PC-3 (cell line): ENCODE data around the gene CLNK. TPM values are rescaled to one million over a fixed set of nuclear protein-coding genes. Genes with fewer than 3 reads are reported as not detected.

Source experiments
- ATAC-seq: fragments of 200-7000 bp; cut with Tn5 transposase; 2 replicates; pipeline ENCODE4 v1.9.1; 2020; ENCODE audit warnings: mild to moderate bottlenecking, moderate library complexity
- BruUV-seq: library from RNA; stranded (reverse); fragments of 400-500 nt; replicated peaks from 2 replicates; lab custom pipeline; 2021; lab: Mats Ljungman, UMichigan
- CTCF ChIA-PET: fragments of 300-600 bp; sonication (Branson Sonifier 250); formaldehyde crosslinking; loops from one replicate; lab custom pipeline; 2022; ENCODE audit warnings: antibody characterized with exemption; lab: Charles Lee
- POLR2A ChIA-PET: fragments of 300-600 bp; sonication (Branson Sonifier 250); formaldehyde crosslinking; loops from one replicate; lab custom pipeline; 2022; ENCODE audit warnings: antibody characterized with exemption; ENCODE audit not compliant: unreplicated experiment; lab: Charles Lee
- DNase-seq: peaks from one replicate; pipeline ENCODE4 v3.0.0-alpha.2; 2015
- H2AFZ ChIP-seq: fragments of 300-600 bp; sonication (generic); 2 replicates; pipeline ENCODE4 v1.6.0; 2016; ENCODE audit warnings: antibody characterized with exemption, low read length
- H3F3A ChIP-seq: fragments of 300-600 bp; sonication (generic); one replicate; pipeline ENCODE4 v1.6.0; 2017; ENCODE audit warnings: antibody characterized with exemption, low read length, control low read depth, mild to moderate bottlenecking; ENCODE audit not compliant: unreplicated experiment
- H3K27ac ChIP-seq: fragments of 300-600 bp; sonication (generic); 2 replicates; pipeline ENCODE4 v1.5.1; 2016; ENCODE audit warnings: mild to moderate bottlenecking, low read length
- H3K27me3 ChIP-seq: fragments of 300-600 bp; sonication (generic); 2 replicates; pipeline ENCODE4 v1.6.1; 2016; ENCODE audit warnings: low read length, mixed read lengths
- H3K36me3 ChIP-seq: fragments of 300-600 bp; sonication (generic); 2 replicates; pipeline ENCODE4 v1.6.1; 2016; ENCODE audit warnings: low read depth, mixed run types, low read length, mixed read lengths
- H3K4me1 ChIP-seq: fragments of 300-600 bp; sonication (generic); 2 replicates; pipeline ENCODE4 v1.5.1; 2016; ENCODE audit warnings: low read length; ENCODE audit not compliant: insufficient read depth
- H3K4me2 ChIP-seq: fragments of 300-600 bp; sonication (generic); 2 replicates; pipeline ENCODE4 v1.6.0; 2016; ENCODE audit warnings: low read length
- H3K4me3 ChIP-seq: fragments of 300-600 bp; sonication (generic); 2 replicates; pipeline ENCODE4 v1.5.1; 2016; ENCODE audit warnings: mild to moderate bottlenecking, low read length, mixed read lengths
- H3K79me2 ChIP-seq: fragments of 300-600 bp; sonication (generic); 2 replicates; pipeline ENCODE4 v1.6.1; 2017; ENCODE audit warnings: low read length, mixed read lengths
- H3K9ac ChIP-seq: fragments of 300-600 bp; sonication (generic); 2 replicates; pipeline ENCODE4 v1.6.0; 2016; ENCODE audit warnings: mild to moderate bottlenecking, low read length
- H3K9me2 ChIP-seq: fragments of 300-600 bp; sonication (generic); replicated peaks from 2 replicates; pipeline ENCODE4 v1.6.1; 2016; ENCODE audit warnings: mixed run types, low read length, mixed read lengths
- H3K9me3 ChIP-seq: fragments of 300-600 bp; sonication (generic); 2 replicates; pipeline ENCODE4 v1.6.1; 2016; ENCODE audit warnings: low read length, mixed read lengths
- H4K20me1 ChIP-seq: fragments of 300-600 bp; sonication (generic); 2 replicates; pipeline ENCODE4 v1.6.1; 2016; ENCODE audit warnings: low read length, mixed read lengths
- CTCF ChIP-seq: fragments of 300-600 bp; sonication (generic); conservative IDR thresholded peaks from 2 replicates; pipeline ENCODE4 v1.5.1; 2017; ENCODE audit warnings: antibody characterized with exemption, low read depth, mild to moderate bottlenecking, low read length
- EZH2 ChIP-seq: fragments of 300-600 bp; sonication (generic); IDR thresholded peaks from one replicate; pipeline ENCODE4 v1.6.1; 2017; ENCODE audit warnings: antibody characterized with exemption, mild to moderate bottlenecking, low read length; ENCODE audit not compliant: unreplicated experiment
- EZH2phosphoT487 ChIP-seq: fragments of 300-600 bp; sonication (generic); IDR thresholded peaks from 2 replicates; pipeline ENCODE4 v1.6.1; 2018; ENCODE audit warnings: mild to moderate bottlenecking, antibody characterized with exemption, low read length, borderline replicate concordance
- intact Hi-C: fragments of 100-400 bp; cut with micrococcal nuclease; formaldehyde crosslinking; loops from 2 replicates; pipeline ENCODE4 v1.9.0; 2023
- total RNA-seq: library from RNA; depleted of rRNA; stranded (reverse); fragments of >200 nt; gene quantifications from 2 replicates; pipeline ENCODE4 v1.2.3, GENCODE V29; 2014

Gene CLNK
- total RNA-seq, 1 experiment from 2014 or later = not detected

- no peak overlapping the region for H3K4me3 ChIP-seq
- peak; percentile 44 for DNase-seq
- H3F3A ChIP-seq = no peaks in the 10 kb centered on the region
- H3K27me3 ChIP-seq = peaks cover 10% of the 10 kb centered on the region; the same call in 1 of the 2 replicates
- H3K79me2 ChIP-seq = no peaks in the 10 kb centered on the region
- H4K20me1 ChIP-seq = no peaks in the 10 kb centered on the region
- no peak overlapping the region for H3K4me2 ChIP-seq
- ChIA-PET POLR2A (no interaction called here), CTCF (no interaction called here)
- no peaks in the 10 kb centered on the region for H3K9me2 ChIP-seq
- no TSS peak for BruUV-seq
- ATAC-seq = no peak
- no peak for TF ChIP-seq EZH2
- TF ChIP-seq EZH2phosphoT487 = no peak
- TF ChIP-seq CTCF = no peak
- H3K4me1 ChIP-seq = peaks cover 17% of the 10 kb centered on the region; the same call in 1 of the 2 replicates
- no peaks in the 10 kb centered on the region for H3K36me3 ChIP-seq
- H3K27ac ChIP-seq = no peak overlapping the region
- no peaks in the 10 kb centered on the region for H3K9me3 ChIP-seq
- intact Hi-C loops = loop anchor here (10.0 kb wide), 1 partner anchor 765 kb away; no protein-coding TSS in a partner anchor
- no peak overlapping the region for H3K9ac ChIP-seq
- H2AFZ ChIP-seq = no peak overlapping the region
Observed at GRCh38 chr4:10529291-10530136, 155.1 kb downstream of the CLNK start.

GRCh38 chr4:10527438-10527837 lies 157.1 kb downstream of the CLNK start:
- Histone ChIP-seq H3K9me3 (no peaks in the 10 kb centered on the region), H3K9me2 (no peaks in the 10 kb centered on the region), H3F3A (no peaks in the 10 kb centered on the region), H4K20me1 (no peaks in the 10 kb centered on the region), H3K9ac (no peak overlapping the region), H3K4me2 (peak overlapping the region; percentile 35; the same call in 1 of the 2 replicates), H3K36me3 (no peaks in the 10 kb centered on the region), H3K4me3 (no peak overlapping the region), H2AFZ (no peak overlapping the region), H3K79me2 (no peaks in the 10 kb centered on the region), H3K27ac (peak overlapping the region; percentile 29), H3K27me3 (no peaks in the 10 kb centered on the region), H3K4me1 (peaks cover 17% of the 10 kb centered on the region; the same call in 1 of the 2 replicates)
- TF ChIP-seq EZH2phosphoT487 (no peak), CTCF (no peak), EZH2 (no peak)
- no TSS peak for BruUV-seq
- CTCF ChIA-PET = no interaction called here
- DNase-seq (no peak), ATAC-seq (no peak)
- POLR2A ChIA-PET = no interaction called here
- intact Hi-C loops = no loop called here
